Panc1 (cell line): ENCODE measurements around the gene PPARG. TPM values are rescaled to one million over a fixed set of nuclear protein-coding genes. Genes with fewer than 3 reads are reported as not detected.
A peak's percentile ranks its signal among the peaks of the same experiment; 100 is the strongest.

ENCODE experiments used
- ATAC-seq: fragments of 200-7000 bp; cut with Tn5 transposase; 2 replicates; pipeline ENCODE4 v1.9.1; 2020; ENCODE audit warnings: mild to moderate bottlenecking, moderate library complexity
- BruUV-seq: library from RNA; stranded (reverse); fragments of 400-500 nt; replicated peaks from 2 replicates; lab custom pipeline; 2021; lab: Mats Ljungman, UMichigan
- CTCF ChIA-PET: fragments of 300-600 bp; sonication (Branson Sonifier 250); formaldehyde crosslinking; loops from one replicate; lab custom pipeline; 2022; ENCODE audit warnings: antibody characterized with exemption; lab: Charles Lee
- POLR2A ChIA-PET: fragments of 300-600 bp; sonication (Branson Sonifier 250); formaldehyde crosslinking; loops from one replicate; lab custom pipeline; 2022; ENCODE audit warnings: antibody characterized with exemption; lab: Charles Lee
- DNase-seq: peaks from one replicate; pipeline ENCODE4 v3.0.0-alpha.2; 2010; ENCODE audit warnings: low read depth, low spot score
- H3K27ac ChIP-seq: 2 replicates; pipeline ENCODE4 v1.5.1; 2011; ENCODE audit warnings: mild to moderate bottlenecking, low read length, inconsistent platforms
- H3K27me3 ChIP-seq: fragments of 200-500 bp; sonication (Bioruptor generic); 2 replicates; pipeline ENCODE4 v1.6.0; 2014; ENCODE audit warnings: low read length, inconsistent platforms; ENCODE audit not compliant: control insufficient read depth, insufficient read depth
- H3K36me3 ChIP-seq: fragments of 200-500 bp; sonication (Bioruptor generic); 2 replicates; pipeline ENCODE4 v1.5.1; 2014; ENCODE audit warnings: inconsistent platforms, mild to moderate bottlenecking, low read length, moderate library complexity; ENCODE audit not compliant: control insufficient read depth, insufficient read depth
- H3K4me1 ChIP-seq: 2 replicates; pipeline ENCODE4 v1.5.1; 2011; ENCODE audit warnings: inconsistent platforms, mild to moderate bottlenecking, low read length, moderate library complexity; ENCODE audit not compliant: control insufficient read depth, insufficient read depth
- H3K4me3 ChIP-seq, 2 experiments: 2 replicates each; pipeline ENCODE4 v1.5.1; 2011 to 2012; ENCODE audit warnings: low read depth in 2 of 2, low read length in 2 of 2, mild to moderate bottlenecking in 2 of 2, inconsistent platforms in 1 of 2, moderate library complexity in 1 of 2
- H3K9me3 ChIP-seq: fragments of 200-500 bp; sonication (Bioruptor generic); 2 replicates; pipeline ENCODE4 v1.5.1; 2014; ENCODE audit warnings: low read depth, mild to moderate bottlenecking, inconsistent platforms, low read length, moderate library complexity; ENCODE audit not compliant: control insufficient read depth, insufficient read depth
- POLR2AphosphoS5 ChIP-seq: IDR thresholded peaks from 2 replicates; pipeline ENCODE4 v1.6.1; 2012; ENCODE audit warnings: mild to moderate bottlenecking, low read depth, low read length, moderate library complexity
- SIN3A ChIP-seq: IDR thresholded peaks from 2 replicates; pipeline ENCODE4 v1.6.1; 2012; ENCODE audit warnings: low read depth, mild to moderate bottlenecking, low read length, moderate library complexity, borderline replicate concordance; ENCODE audit not compliant: insufficient read depth
- TCF7L2 ChIP-seq: IDR thresholded peaks from 2 replicates; pipeline ENCODE4 v1.6.1; 2011; ENCODE audit warnings: mild to moderate bottlenecking, low read depth, low read length, inconsistent platforms
- in situ Hi-C: cut with HindIII; loops from 2 replicates; pipeline ENCODE4 v1.10.0; 2016; ENCODE audit warnings: low sequenced_read_pairs, low pct_unique_long_range_greater_than_20kb
- intact Hi-C: fragments of 100-400 bp; cut with micrococcal nuclease; formaldehyde crosslinking; loops from one replicate; pipeline ENCODE4 v1.10.0; 2022; ENCODE audit not compliant: unreplicated experiment
- total RNA-seq: library from RNA; stranded (reverse); gene quantifications from one replicate; pipeline ENCODE4 v1.2.1, GENCODE V29; 2021; ENCODE audit not compliant: unreplicated experiment
- TF ChIP-seq, protein P1 (sequence below), 2 experiments: IDR thresholded peaks; 2 replicates each; pipeline ENCODE4 v1.6.1; 2011 to 2012; ENCODE audit warnings: low read depth in 2 of 2, control low read depth in 1 of 2, low read length in 1 of 2, mild to moderate bottlenecking in 1 of 2, moderate library complexity in 1 of 2; ENCODE audit not compliant: insufficient read depth in 1 of 2
- TF ChIP-seq, protein P2 (sequence below): fragments of 450-650 bp; IDR thresholded peaks from 2 replicates; pipeline ENCODE4 v1.5.1; 2017; ENCODE audit warnings: mild to moderate bottlenecking

Gene PPARG
- total RNA-seq, 1 experiment from 2014 or later = 88.1 TPM

GRCh38 chr3:12425850-12426579, 137.1 kb downstream of the PPARG start:
- no peaks in the 10 kb centered on the region; the same call in 1 of the 2 replicates for H3K36me3 ChIP-seq
- CTCF ChIA-PET = no interaction called here
- POLR2A ChIA-PET = no interaction called here
- BruUV-seq = no TSS peak
- in situ Hi-C loops = no loop called here
- TF ChIP-seq, protein P1, sequence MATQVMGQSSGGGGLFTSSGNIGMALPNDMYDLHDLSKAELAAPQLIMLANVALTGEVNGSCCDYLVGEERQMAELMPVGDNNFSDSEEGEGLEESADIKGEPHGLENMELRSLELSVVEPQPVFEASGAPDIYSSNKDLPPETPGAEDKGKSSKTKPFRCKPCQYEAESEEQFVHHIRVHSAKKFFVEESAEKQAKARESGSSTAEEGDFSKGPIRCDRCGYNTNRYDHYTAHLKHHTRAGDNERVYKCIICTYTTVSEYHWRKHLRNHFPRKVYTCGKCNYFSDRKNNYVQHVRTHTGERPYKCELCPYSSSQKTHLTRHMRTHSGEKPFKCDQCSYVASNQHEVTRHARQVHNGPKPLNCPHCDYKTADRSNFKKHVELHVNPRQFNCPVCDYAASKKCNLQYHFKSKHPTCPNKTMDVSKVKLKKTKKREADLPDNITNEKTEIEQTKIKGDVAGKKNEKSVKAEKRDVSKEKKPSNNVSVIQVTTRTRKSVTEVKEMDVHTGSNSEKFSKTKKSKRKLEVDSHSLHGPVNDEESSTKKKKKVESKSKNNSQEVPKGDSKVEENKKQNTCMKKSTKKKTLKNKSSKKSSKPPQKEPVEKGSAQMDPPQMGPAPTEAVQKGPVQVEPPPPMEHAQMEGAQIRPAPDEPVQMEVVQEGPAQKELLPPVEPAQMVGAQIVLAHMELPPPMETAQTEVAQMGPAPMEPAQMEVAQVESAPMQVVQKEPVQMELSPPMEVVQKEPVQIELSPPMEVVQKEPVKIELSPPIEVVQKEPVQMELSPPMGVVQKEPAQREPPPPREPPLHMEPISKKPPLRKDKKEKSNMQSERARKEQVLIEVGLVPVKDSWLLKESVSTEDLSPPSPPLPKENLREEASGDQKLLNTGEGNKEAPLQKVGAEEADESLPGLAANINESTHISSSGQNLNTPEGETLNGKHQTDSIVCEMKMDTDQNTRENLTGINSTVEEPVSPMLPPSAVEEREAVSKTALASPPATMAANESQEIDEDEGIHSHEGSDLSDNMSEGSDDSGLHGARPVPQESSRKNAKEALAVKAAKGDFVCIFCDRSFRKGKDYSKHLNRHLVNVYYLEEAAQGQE (IDR thresholded peaks at IDR 0.05; ENCODE audit: insufficient read depth in 1 of 2, low read depth in 2 of 2, low read length in 1 of 2) = no peak
- TF ChIP-seq SIN3A (no peak), TCF7L2 (no peak), POLR2AphosphoS5 (no peak)
- TF ChIP-seq, protein P2, sequence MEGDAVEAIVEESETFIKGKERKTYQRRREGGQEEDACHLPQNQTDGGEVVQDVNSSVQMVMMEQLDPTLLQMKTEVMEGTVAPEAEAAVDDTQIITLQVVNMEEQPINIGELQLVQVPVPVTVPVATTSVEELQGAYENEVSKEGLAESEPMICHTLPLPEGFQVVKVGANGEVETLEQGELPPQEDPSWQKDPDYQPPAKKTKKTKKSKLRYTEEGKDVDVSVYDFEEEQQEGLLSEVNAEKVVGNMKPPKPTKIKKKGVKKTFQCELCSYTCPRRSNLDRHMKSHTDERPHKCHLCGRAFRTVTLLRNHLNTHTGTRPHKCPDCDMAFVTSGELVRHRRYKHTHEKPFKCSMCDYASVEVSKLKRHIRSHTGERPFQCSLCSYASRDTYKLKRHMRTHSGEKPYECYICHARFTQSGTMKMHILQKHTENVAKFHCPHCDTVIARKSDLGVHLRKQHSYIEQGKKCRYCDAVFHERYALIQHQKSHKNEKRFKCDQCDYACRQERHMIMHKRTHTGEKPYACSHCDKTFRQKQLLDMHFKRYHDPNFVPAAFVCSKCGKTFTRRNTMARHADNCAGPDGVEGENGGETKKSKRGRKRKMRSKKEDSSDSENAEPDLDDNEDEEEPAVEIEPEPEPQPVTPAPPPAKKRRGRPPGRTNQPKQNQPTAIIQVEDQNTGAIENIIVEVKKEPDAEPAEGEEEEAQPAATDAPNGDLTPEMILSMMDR = no peak
- intact Hi-C loops = no loop called here
- H3K4me3 ChIP-seq = no peak overlapping the region
- ATAC-seq (no peak), DNase-seq (no peak)
- peak overlapping the region; percentile 85 for H3K27ac ChIP-seq
- no peaks in the 10 kb centered on the region for H3K27me3 ChIP-seq
- no peaks in the 10 kb centered on the region for H3K9me3 ChIP-seq
- H3K4me1 ChIP-seq = peaks cover 39% of the 10 kb centered on the region

DNA sequence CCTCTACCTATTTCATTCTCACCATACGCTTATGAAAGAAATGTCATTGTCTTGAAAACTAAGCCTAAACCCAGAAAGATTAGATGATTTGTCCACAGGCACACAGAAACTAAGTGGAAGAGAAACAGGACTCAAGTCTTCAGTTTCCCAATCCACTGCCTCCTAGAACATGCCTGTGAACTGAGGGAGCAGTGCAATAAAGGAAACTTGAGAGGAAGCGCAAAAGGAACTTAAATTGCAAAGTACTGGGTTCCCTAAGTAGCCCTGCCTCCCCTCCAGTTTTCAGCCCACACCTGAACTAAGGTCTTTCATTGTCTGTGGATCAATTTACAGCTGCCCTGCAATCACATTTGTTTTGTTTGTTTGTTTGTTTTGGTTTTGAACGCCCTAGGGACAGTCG, 138.7 kb downstream of the PPARG start:
- no peaks in the 10 kb centered on the region for H3K27me3 ChIP-seq
- H3K36me3 ChIP-seq = no peaks in the 10 kb centered on the region; the same call in 1 of the 2 replicates
- intact Hi-C loops = no loop called here
- in situ Hi-C loops = no loop called here
- POLR2A ChIA-PET = no interaction called here
- DNase-seq (no peak), ATAC-seq (no peak)
- no peaks in the 10 kb centered on the region for H3K9me3 ChIP-seq
- TF ChIP-seq POLR2AphosphoS5 = no peak
- TF ChIP-seq, protein P2 = no peak
- no peak for TF ChIP-seq TCF7L2
- CTCF ChIA-PET = no interaction called here
- no peak overlapping the region for H3K4me3 ChIP-seq
- peak overlapping the region; percentile 66 for H3K27ac ChIP-seq
- BruUV-seq = no TSS peak
- peaks cover 39% of the 10 kb centered on the region for H3K4me1 ChIP-seq
